Measurements from ENCODE around the gene ATP1B3.
"Not testable (repeated sequence)": the region's sequence is repeated elsewhere in the genome, so short reads cannot be mapped to it uniquely, and the experiment has no call there.

The ATP1B3 gene

DNA sequence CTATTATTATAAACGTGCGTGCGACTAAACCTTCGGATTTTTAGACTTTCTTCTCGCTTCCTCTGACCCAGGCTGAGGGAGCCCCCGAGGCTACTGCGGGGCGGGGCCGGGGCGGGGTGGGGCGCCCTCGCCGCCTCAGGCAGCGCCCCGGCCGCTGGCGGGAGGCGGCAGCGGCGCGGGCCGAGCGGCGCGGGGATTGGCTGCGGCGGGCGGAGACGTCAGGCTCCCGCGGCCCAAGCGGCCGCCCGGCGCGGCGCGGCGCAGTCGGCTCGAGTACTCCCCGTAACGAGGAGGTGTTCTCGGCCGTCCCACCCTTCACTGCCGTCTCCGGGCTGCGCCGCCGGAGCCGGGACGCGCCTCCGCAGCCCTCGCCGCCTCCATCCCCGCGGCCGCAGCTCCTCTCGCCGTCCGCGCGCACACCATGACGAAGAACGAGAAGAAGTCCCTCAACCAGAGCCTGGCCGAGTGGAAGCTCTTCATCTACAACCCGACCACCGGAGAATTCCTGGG lies at the start of gene ATP1B3:
TSS of gene ATP1B3 (plus strand) at position 263 of the 510 bp plus-strand sequence. CDS start at position 422, 159 bp downstream.
- DNase-seq (ENCODE audit: low read depth in 2 of 2) = peak; percentile 62 to 70

DNA sequence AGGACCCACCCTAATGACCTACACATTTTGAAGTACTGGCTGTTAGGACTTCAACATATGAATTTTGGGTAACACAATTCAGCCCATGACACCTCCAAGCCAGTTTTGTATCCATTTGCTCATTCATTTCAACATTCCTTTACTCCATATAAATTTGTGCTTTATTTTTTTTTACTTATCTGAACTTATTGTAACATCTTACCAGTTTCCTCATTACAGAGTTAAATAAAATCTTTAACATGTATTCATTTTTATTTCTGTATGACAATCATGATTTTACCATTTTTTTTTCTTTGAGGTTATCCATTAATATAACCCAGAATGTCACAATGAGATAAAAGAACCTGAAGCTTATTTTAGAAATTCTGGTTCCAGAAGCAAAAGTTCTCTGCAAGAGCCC lies 48.0 kb upstream of the ATP1B3 start:
- DNase-seq (ENCODE audit: low read depth in 2 of 2) = no peak

DNA sequence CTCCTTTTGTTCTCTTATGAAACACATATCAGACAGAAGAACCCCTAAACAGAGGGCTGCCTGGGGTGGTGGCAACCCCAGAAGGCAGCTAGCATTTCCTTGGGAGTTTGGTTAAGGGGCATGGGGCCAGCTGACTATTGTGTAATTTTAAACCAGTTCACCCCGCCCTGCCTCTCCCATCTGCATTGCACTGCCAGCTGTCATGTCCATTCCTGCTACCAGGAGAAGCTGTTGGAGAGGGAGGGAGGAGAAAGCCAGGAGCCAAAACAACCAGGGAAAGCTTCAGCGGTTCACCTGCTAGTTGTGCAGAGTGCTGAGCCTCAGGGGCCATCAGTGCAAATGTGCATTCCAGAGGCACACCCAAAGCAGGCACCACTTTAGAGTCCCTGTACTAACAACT lies 47.6 kb upstream of the ATP1B3 start:
- DNase-seq (ENCODE audit: low read depth in 2 of 2) = no peak

DNA sequence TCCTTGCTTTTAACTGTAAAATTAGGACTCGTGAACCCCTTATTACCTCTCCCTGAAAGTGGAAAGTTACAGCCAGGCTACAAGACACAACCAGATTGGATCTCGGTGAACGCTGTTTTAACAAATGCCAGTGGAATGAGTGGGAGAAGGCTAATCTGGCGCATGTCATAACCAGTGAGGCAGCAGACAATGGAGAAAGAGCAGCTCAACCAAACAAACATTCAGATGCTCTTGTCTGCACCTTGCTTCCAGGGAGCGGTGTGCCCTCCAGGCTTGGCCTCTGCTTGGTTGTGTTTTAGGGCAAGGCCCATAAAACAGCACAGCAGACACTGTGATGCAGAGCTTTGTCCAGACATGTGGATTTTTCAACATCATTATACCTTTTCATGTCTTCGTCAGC lies 45.9 kb upstream of the ATP1B3 start:
- DNase-seq (ENCODE audit: low read depth in 2 of 2) = no peak

- DNase-seq (ENCODE audit: low read depth in 2 of 2) = no peak
These were observed 42.2 kb upstream of the ATP1B3 start for GRCh38 chr3:141834292-141834691.

DNA sequence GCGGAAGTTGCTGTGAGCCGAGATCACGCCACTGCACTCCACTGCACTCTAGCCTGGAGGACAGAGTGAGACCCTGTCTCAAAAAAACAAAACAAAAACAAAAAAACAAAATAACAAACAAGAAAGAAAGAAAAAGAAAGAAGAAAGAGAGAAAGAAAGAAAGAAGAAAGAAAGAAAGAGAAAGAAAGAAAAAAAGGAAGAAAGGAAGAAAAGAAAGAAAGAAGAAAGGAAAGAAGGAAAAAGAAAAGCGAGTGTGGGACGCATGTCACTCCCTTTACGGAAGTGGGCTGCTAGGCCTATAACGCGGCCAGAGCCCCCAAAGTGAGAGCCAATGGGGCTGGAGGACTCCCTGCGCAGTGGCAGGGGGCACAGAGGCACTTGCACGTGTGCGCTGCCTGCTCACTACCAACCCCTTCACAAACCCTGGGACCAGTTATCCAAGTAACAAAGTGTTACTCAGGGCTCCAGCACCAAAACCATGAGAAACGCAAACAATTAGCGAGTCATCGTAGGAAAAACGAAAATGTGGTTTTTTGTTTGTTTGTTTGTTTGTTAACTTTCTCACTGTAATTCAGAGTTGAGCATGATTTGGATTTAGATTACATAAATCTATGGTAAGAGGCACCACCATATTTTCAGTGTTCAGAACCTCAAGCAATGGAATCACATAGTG lies 40.8 kb upstream of the ATP1B3 start:
- DNase-seq (ENCODE audit: low read depth in 2 of 2) = no peak

- no peak for DNase-seq (ENCODE audit: low read depth in 2 of 2)
These were observed 37.1 kb upstream of the ATP1B3 start for GRCh38 chr3:141839389-141839788.

DNA sequence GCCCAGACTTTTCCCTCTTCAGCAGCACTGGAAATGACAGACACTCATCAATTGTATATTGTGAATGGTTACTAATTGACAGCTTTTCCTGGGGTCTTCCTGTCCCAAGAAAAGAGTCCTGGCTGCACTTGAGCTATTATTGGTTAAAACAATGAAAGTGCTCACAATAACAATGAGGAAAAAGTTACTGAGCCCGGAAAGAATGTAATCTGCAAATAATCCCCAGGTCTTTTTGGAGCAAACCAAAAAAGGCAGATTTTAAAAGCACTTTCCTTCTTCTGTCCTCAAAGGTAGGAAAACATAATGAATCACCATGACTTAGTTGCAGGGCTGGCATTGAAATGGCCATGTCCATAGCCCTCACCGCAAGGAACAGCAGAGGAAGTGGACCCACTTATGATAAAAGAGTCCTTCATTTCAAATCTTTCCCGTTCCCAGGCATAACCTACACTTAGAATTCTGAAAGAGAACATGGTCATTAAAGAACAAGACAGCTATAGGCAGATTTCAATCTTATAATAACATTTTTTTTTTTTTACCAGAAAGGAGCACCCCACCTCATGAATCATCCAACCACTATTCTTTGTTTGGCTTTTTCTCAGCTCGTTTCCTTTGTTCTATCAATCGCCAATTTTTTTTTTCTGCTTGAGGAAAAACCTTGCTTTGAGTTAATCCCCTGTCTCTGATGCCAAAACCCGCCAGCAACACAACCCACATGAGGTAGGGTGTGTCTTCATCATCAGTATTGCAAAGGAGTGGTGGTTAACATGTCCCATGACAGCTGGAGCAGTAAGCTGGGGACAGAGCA lies 35.5 kb upstream of the ATP1B3 start:
- DNase-seq (ENCODE audit: low read depth in 2 of 2) = no peak

DNA sequence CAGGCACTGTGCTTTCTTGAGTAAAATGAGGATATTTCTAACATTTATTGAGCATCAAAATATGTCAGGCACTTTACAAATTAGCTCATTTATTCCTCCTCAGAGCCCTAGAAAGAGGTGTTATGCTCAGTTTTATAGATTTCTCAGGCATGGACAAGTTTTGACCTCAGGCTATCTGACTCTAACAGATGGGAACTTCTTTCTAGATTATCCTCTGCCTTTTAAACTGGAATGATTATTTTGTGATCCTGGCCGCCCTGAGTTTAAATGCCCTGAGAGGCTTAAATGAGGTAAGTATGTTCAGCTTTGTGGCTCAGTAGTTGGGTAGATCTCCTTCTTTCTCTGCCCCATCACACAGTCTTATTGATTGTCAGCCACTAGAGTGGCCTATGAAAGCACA lies 32.3 kb upstream of the ATP1B3 start:
- no peak for DNase-seq (ENCODE audit: low read depth in 2 of 2)

GRCh38 chr3:141844812-141845211 lies 31.6 kb upstream of the ATP1B3 start:
- no peak for DNase-seq (ENCODE audit: low read depth in 2 of 2)

DNA sequence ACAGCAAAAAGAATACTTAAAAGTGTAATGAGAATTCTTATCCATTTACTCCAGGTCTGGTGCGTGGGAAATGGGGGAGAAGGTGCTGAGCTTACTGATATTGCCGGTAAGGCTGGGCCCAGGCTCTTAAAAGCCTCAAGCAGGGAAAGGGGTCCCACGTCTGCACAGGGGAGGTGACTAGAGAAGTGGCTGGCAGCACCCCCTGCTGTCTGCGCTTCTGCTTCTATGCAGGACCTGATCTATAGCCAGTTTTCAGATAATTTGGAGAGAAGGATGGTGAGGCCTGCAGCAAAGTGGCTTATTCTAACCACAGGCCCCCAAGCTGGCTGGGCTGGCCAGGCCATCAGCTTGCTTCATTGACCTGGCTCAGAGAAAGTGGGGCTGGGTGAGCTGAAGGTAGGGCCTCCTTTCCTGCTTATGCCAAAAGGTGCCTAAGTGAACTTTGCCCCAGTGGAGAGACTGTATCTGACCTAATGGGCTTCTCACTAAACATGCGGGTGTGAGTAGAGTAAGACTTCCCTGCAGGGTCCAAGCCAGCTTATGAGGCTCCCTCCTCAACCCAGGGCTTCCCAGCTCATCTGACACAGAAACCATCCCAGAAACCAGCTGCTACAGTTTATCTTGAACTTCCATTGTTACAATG lies 30.9 kb upstream of the ATP1B3 start:
- peak; percentile 0 to 14 for DNase-seq (ENCODE audit: low read depth in 2 of 2)

- DNase-seq (ENCODE audit: low read depth in 2 of 2) = no peak
These were observed 30.4 kb upstream of the ATP1B3 start for GRCh38 chr3:141846050-141846433.

- not testable (repeated sequence) for DNase-seq (ENCODE audit: low read depth in 2 of 2)
These were observed 28.2 kb upstream of the ATP1B3 start for GRCh38 chr3:141848159-141848748.

DNA sequence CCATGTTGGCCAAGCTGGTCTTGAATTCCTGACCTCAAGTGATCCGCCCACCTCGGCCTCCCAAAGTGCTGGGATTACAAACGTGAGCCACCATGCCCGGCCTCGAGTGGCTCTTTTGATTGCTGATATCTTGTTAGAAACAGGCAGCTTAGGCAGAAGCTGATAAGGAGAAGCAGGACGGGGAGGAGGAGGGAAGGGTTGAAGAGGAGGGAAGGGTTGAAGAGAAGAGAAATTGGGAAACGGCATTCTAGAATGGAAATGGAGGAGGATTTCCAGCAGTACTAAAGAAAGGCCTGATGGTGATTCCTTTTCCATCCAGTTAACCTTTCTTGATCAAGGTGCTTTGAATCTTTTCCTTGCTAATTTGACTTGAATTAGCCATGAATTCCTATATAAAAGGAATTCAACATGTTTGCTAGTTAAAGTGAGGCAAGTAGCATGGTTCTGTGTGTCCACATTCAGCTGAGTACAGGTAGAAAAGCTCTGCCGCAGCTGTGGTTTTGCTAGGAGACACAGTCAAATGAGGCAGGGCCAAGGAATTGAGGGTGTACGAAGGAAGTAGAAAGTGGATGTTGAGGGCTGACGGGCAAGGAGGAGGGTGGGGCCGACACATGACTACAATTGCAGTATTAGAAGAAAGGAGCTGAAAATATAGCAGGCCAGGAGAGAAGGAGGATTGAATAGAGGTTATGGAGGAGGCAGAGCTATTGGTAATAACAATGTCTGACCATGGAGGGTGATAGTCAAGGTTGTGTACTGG lies 27.2 kb upstream of the ATP1B3 start:
- DNase-seq (ENCODE audit: low read depth in 2 of 2) = no peak

DNA sequence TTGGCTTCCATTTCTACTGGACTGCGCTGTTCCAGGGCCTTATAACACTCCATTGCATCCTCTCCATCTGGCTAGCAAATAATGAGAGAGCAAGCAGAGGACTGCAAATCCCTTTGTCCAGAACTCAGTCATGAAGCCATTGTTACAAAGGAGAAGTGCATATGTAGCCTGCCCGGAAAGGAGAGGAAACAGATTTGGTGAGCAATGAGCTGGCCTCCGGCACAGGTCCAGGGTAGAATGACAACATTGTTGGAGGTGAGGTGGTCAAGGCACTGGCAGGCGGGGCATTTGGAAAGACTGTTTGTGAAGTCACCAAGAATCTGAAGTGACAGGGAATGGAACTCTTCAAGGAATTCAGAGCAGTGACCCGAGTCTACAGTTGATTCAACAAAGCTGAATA lies 25.0 kb upstream of the ATP1B3 start:
- DNase-seq (ENCODE audit: low read depth in 2 of 2) = no peak

DNA sequence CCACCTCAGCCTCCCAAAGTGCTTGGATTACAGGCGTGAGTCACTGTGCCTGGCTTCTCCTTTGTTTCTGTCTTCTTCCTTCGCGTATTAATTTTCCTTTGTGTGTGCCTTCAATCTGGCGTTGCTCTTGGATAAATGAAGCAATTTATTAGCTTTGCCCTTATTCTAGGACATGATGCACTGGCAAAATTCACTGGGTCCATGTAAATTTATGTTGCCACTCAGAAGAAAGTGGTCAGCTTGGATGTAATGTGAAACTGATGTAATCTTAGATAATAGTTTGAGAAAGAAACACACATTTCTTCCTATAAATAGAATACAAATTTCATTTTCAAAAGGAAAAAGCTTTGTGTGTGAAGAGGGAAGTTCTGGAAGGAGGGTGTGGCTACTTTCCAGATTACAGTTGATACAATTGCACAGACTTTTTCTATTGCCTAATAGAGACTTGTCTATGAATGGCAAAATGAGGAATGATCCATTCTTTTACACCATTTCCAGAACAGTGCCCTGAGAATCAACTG lies 23.3 kb upstream of the ATP1B3 start:
- DNase-seq (ENCODE audit: low read depth in 2 of 2) = no peak

- no peak for DNase-seq (ENCODE audit: low read depth in 2 of 2)
These were observed 22.7 kb upstream of the ATP1B3 start for GRCh38 chr3:141853629-141854168.

- no peak for DNase-seq (ENCODE audit: low read depth in 2 of 2)
These were observed 21.8 kb upstream of the ATP1B3 start for GRCh38 chr3:141854599-141854998.

DNA sequence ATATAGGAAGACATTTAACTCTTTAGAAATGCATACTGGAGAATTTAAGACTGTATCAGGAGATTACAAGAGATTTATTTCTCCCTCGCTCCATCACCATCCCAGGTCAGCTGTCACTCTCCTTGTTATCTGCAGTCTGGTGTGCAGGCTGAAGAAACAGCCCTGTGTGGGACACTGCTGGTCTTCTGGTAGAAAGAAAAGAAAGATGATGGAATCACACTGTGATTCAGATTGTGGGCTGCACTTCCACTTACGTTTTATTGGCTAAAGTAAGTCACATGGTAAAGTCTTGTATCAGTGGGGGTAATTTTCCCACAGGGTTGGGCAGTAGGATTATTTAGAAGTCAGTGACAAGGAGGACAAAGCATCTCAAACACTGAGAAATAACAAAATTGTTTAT lies 18.1 kb upstream of the ATP1B3 start:
- no peak for DNase-seq (ENCODE audit: low read depth in 2 of 2)

GRCh38 chr3:141859651-141860050 lies 16.8 kb upstream of the ATP1B3 start:
- DNase-seq (ENCODE audit: low read depth in 2 of 2) = no peak

DNA sequence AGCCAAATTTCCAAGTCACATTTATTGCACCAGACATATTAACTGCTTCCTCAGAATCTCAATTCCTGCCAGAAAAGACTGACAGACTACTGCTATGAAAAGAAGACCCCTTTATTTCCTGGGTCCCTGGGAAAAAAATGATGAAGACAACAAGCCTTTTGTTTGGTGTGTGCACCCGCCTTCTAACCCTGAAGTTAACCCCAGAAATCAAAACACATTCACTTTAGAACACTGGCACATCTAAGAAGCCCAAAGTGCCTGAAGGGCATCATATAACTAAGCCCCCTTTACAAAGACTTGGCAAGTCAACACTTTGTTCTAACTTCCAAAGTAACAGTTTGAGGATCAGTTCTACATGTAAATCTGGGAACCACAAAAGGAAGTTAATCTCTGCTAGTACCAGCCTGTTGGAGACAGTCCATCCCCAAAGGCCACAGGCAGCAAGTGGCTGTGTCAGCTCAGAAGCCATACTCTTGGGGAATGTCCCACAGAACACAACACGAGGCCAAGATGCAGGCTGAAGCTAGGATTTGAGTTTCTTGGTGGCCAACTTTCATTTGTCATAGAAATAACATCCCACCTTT lies 16.3 kb upstream of the ATP1B3 start:
- no peak for DNase-seq (ENCODE audit: low read depth in 2 of 2)
